ENCODE results near the gene CRKL. TPM values are rescaled to one million over a fixed set of nuclear protein-coding genes. Genes with fewer than 3 reads are reported as not detected.
A peak's percentile ranks its signal among the peaks of the same experiment; 100 is the strongest.

The CRKL gene
- total RNA-seq, 2 donors from 2014 or later = 42.1 to 45.2 TPM

GRCh38 chr22:20965104-20965887, 48.1 kb downstream of the CRKL start:
- TF ChIP-seq, protein P1, sequence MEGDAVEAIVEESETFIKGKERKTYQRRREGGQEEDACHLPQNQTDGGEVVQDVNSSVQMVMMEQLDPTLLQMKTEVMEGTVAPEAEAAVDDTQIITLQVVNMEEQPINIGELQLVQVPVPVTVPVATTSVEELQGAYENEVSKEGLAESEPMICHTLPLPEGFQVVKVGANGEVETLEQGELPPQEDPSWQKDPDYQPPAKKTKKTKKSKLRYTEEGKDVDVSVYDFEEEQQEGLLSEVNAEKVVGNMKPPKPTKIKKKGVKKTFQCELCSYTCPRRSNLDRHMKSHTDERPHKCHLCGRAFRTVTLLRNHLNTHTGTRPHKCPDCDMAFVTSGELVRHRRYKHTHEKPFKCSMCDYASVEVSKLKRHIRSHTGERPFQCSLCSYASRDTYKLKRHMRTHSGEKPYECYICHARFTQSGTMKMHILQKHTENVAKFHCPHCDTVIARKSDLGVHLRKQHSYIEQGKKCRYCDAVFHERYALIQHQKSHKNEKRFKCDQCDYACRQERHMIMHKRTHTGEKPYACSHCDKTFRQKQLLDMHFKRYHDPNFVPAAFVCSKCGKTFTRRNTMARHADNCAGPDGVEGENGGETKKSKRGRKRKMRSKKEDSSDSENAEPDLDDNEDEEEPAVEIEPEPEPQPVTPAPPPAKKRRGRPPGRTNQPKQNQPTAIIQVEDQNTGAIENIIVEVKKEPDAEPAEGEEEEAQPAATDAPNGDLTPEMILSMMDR (IDR thresholded peaks at IDR 0.05) = no peak
- H3K4me1 ChIP-seq (ENCODE audit: control insufficient read depth in 1 of 2, low read depth in 2 of 2) = peaks cover 3 to 10% of the 10 kb centered on the region in 2 donors
- H3K36me3 ChIP-seq = no peaks in the 10 kb centered on the region
- ATAC-seq (ENCODE audit: insufficient number of reproducible peaks, low FRiP score, low read depth) (no peak), DNase-seq (ENCODE audit: low spot score) (no peak)
- H3K27me3 ChIP-seq (replicated peaks; ENCODE audit: insufficient read depth) = no peaks in the 10 kb centered on the region
- no peaks in the 10 kb centered on the region for H3K9me3 ChIP-seq
- peak overlapping the region; percentile 60 for H3K4me3 ChIP-seq
- H3K27ac ChIP-seq = no peak overlapping the region

DNA sequence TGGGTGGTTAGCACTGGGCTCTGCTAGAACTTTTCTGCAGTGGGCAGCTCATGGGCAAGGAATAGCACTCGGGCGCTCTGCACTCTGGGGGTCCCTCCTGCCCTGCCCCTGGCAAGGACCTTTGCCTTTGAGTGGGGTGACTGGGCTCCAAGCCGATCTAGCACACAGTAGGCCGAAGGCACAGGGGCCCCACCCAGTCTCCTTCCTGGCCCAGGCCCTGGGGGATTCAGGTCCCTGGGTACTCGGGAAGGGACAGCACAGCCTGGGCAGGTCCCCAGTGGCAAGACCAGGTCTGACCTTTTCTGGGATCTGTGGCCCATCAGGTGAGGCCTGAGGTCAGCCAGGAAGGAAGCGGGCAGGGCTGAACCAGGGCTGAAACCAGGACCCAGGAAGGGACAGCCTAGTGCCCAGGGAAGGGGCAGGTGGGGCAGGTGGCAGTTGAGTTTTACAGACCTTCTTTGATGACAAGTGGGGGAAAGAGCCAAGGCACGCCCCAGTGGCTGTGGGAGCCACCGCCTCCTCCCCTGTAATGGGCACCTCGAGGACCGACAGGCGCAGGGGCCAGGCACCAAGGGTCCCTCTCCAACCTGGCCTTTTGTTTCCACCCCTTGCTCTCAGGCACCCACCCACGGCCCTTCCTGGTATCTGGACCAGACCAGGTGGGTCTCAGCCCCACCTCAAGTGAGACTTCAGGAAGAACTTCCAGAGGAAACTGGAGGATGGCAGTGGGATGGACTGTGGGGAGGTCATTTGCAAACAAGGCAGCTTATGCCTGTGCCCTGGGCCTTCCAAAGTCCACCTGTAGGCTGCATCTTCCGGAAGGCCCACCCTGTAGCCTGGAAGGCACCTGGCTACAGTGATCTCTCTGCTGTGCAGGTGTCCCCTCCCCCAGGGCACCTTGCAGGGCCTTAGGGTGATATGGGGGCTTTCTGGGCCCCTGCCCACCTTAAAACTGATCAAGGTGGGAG, 49.0 kb downstream of the CRKL start:
- Histone ChIP-seq H3K27ac (no peak overlapping the region), H3K9me3 (no peaks in the 10 kb centered on the region), H3K4me1 (ENCODE audit: control insufficient read depth in 1 of 2, low read depth in 2 of 2) (peaks cover 3 to 10% of the 10 kb centered on the region in 2 donors), H3K27me3 (replicated peaks; ENCODE audit: insufficient read depth) (no peaks in the 10 kb centered on the region), H3K4me3 (no peak overlapping the region), H3K36me3 (no peaks in the 10 kb centered on the region)
- TF ChIP-seq, protein P1 (IDR thresholded peaks at IDR 0.05) = no peak
- DNase-seq (ENCODE audit: low spot score) = no peak
- no peak for ATAC-seq (ENCODE audit: insufficient number of reproducible peaks, low FRiP score, low read depth)

GRCh38 chr22:20966883-20967696, 49.9 kb downstream of the CRKL start, which contains the start of gene AIFM3:
TSS of gene AIFM3 (plus strand) at chr22:20967255. CDS start at chr22:20967945, 690 bp downstream.
- TF ChIP-seq, protein P1 (IDR thresholded peaks at IDR 0.05) = no peak
- Histone ChIP-seq H3K27me3 (replicated peaks; ENCODE audit: insufficient read depth) (no peaks in the 10 kb centered on the region), H3K9me3 (no peaks in the 10 kb centered on the region), H3K27ac (no peak within 1 kb of the TSS), H3K4me1 (ENCODE audit: control insufficient read depth in 1 of 2, low read depth in 2 of 2) (peaks cover 3 to 10% of the 10 kb centered on the region in 2 donors), H3K4me3 (no peak within 1 kb of the TSS), H3K36me3 (no peaks in the 10 kb centered on the region)
- no peak for ATAC-seq (ENCODE audit: insufficient number of reproducible peaks, low FRiP score, low read depth)
- no peak for DNase-seq (ENCODE audit: low spot score)

- H3K27me3 ChIP-seq (replicated peaks; ENCODE audit: insufficient read depth) = no peaks in the 10 kb centered on the region
- no peaks in the 10 kb centered on the region for H3K9me3 ChIP-seq
- ATAC-seq (ENCODE audit: insufficient number of reproducible peaks, low FRiP score, low read depth) (no peak), DNase-seq (ENCODE audit: low spot score) (no peak)
- peaks cover 3 to 10% of the 10 kb centered on the region in 2 donors for H3K4me1 ChIP-seq (ENCODE audit: control insufficient read depth in 1 of 2, low read depth in 2 of 2)
- TF ChIP-seq, protein P1 (IDR thresholded peaks at IDR 0.05) = no peak
- no peaks in the 10 kb centered on the region for H3K36me3 ChIP-seq
- H3K27ac ChIP-seq = no peak overlapping the region
- no peak overlapping the region for H3K4me3 ChIP-seq
Observed at GRCh38 chr22:20967697-20968211, 50.5 kb downstream of the CRKL start.
